Tibial nerve (tissue), 4 donors: ENCODE data around the gene PDIA6.
"Not testable (repeated sequence)": the region's sequence is repeated elsewhere in the genome, so short reads cannot be mapped to it uniquely, and the experiment has no call there.

Experiments used
- EP300 ChIP-seq, 2 donors: sonication (generic); formaldehyde crosslinking; IDR thresholded peaks; one replicate each; pipeline ENCODE4 v1.6.1; 2017; ENCODE audit warnings: antibody characterized with exemption in 2 of 2, mild to moderate bottlenecking in 1 of 2
- POLR2A ChIP-seq, 2 donors: fragments of 450-650 bp; IDR thresholded peaks; one replicate each; pipeline ENCODE4 v1.6.1; 2017; ENCODE audit warnings: antibody characterized with exemption in 2 of 2, mild to moderate bottlenecking in 2 of 2, moderate library complexity in 2 of 2
- TF ChIP-seq, protein P1 (sequence below), 5 experiments: fragments of 200-600 bp in 3 of 5; fragments of 450-650 bp in 2 of 5; sonication (generic) in 3 of 5; IDR thresholded peaks; one replicate each; pipeline ENCODE4 v1.5.1; 2016 to 2019; ENCODE audit warnings: antibody characterized with exemption in 5 of 5, mild to moderate bottlenecking in 3 of 5, moderate library complexity in 2 of 5

DNA sequence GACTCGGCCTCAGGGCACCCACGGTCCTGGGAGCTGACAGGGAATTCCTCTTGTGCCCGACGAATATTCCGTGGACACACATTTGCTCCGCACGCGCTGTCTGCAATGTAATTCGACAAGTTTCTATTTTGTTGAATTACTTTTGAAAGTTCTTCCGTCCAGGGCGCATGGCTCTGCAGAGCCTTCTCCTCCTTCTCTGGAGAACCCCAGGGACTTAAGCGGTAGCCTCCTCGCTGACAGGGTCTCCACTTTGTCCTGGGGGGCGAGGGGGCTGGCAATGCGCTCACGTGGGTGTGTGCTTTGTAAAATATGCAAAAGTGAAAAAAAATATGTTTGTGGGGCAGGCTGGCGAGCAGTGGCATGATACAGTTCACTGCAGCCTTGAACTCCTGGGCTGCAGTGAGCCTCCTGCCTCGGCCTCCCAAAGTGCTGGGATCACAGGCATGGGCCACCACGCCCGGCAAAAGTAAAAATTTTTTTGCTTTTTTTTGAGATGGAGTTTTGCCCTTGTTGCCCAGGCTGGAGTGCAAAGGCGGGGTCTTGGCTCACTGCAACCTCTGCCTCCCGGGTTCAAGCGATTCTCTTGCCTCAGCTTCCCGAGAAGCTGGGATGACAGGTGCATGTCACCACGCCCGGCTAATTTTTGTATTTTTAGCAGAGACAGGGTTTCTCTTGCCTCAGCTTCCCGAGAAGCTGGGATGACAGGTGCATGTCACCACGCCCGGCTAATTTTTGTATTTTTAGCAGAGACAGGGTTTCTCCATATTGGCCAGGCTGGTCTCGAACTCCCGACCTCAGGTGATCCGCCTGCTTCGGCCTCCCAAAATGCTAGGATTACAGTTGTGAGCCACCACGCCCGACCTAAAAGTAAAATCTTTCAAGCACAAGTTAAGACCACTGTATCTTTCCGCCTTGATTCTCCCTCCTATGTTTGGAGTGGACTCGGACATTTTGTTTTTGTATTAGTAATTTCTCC is 866 bp upstream of the PDIA6 start:
- TF ChIP-seq, protein P1, sequence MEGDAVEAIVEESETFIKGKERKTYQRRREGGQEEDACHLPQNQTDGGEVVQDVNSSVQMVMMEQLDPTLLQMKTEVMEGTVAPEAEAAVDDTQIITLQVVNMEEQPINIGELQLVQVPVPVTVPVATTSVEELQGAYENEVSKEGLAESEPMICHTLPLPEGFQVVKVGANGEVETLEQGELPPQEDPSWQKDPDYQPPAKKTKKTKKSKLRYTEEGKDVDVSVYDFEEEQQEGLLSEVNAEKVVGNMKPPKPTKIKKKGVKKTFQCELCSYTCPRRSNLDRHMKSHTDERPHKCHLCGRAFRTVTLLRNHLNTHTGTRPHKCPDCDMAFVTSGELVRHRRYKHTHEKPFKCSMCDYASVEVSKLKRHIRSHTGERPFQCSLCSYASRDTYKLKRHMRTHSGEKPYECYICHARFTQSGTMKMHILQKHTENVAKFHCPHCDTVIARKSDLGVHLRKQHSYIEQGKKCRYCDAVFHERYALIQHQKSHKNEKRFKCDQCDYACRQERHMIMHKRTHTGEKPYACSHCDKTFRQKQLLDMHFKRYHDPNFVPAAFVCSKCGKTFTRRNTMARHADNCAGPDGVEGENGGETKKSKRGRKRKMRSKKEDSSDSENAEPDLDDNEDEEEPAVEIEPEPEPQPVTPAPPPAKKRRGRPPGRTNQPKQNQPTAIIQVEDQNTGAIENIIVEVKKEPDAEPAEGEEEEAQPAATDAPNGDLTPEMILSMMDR (IDR thresholded peaks at IDR 0.05) = not testable (repeated sequence)
- TF ChIP-seq POLR2A, EP300 (IDR thresholded peaks at IDR 0.05): not testable (repeated sequence)
